HepG2 (cell line): ENCODE data around the gene SMYD5. TPM values are rescaled to one million over a fixed set of nuclear protein-coding genes. Genes with fewer than 3 reads are reported as not detected.

ENCODE experiments used
- ATAC-seq: fragments of 200-7000 bp; cut with Tn5 transposase; 3 replicates; pipeline ENCODE4 v1.9.1; 2020; ENCODE audit warnings: mild to moderate bottlenecking, moderate library complexity
- BruUV-seq: library from RNA; stranded (reverse); fragments of 400-500 nt; replicated peaks from 2 replicates; lab custom pipeline; 2021; lab: Mats Ljungman, UMichigan
- CTCF ChIA-PET: fragments of 300-600 bp; formaldehyde crosslinking; extraction: SDS; loops from one replicate; lab custom pipeline; 2021; ENCODE audit warnings: low total read pairs, inconsistent platforms, low intra/inter-chr PET ratio; lab: Yijun Ruan, JAX
- POLR2A ChIA-PET: fragments of 350-600 bp; sonication (Branson Sonifier 250); formaldehyde crosslinking; loops from one replicate; lab custom pipeline; 2020; ENCODE audit warnings: antibody characterized with exemption, inconsistent platforms; lab: Yijun Ruan, JAX
- DNase-seq: peaks from one replicate; pipeline ENCODE4 v3.0.0-alpha.2; 2015; ENCODE audit warnings: low spot score
- FAIRE-seq: peaks from 3 replicates; lab custom pipeline; 2011; peaks lifted over from hg19 to GRCh38; lab: Jason Lieb, UNC
- H2AFZ ChIP-seq: one replicate; pipeline ENCODE4 v1.6.1; 2011; ENCODE audit warnings: low read length, inconsistent platforms
- H3K27ac ChIP-seq: fragments of 300-600 bp; 3 replicates; pipeline ENCODE4 v1.8.0; 2011; ENCODE audit warnings: mixed run types, mild to moderate bottlenecking, mixed read lengths, low read length, inconsistent platforms; ENCODE audit not compliant: insufficient read depth; ENCODE audit errors: extremely low read length
- H3K27me3 ChIP-seq, 2 experiments: fragments of 200-600 bp in 1 of 2; 2 replicates in 1 of 2; 3 replicates in 1 of 2; pipeline versions ENCODE4 v1.6.0 to v1.8.0; 2011; ENCODE audit warnings: low read length in 2 of 2, mild to moderate bottlenecking in 2 of 2, moderate library complexity in 2 of 2, inconsistent platforms in 1 of 2; ENCODE audit not compliant: insufficient read depth in 2 of 2, control insufficient read depth in 1 of 2
- H3K36me3 ChIP-seq, 2 experiments: fragments of 200-600 bp in 1 of 2; replicated peaks in 1 of 2; 2 replicates in 1 of 2; 3 replicates in 1 of 2; pipeline versions ENCODE4 v1.5.1 to v1.8.0; 2011; ENCODE audit warnings: low read length in 2 of 2, inconsistent platforms in 1 of 2; ENCODE audit not compliant: insufficient read depth in 2 of 2, control insufficient read depth in 1 of 2
- H3K4me1 ChIP-seq: 2 replicates; pipeline ENCODE4 v1.5.1; 2012; ENCODE audit warnings: low read length, inconsistent platforms; ENCODE audit not compliant: insufficient read depth
- H3K4me2 ChIP-seq: 2 replicates; pipeline ENCODE4 v1.6.0; 2011; ENCODE audit warnings: low read depth, low read length, inconsistent platforms
- H3K4me3 ChIP-seq, 3 experiments: fragments of 200-600 bp in 1 of 3; sonication (generic), shearing (Covaris generic) in 1 of 3; replicated peaks in 1 of 3; 2 replicates each; pipeline ENCODE4 v1.5.1; 2011 to 2016; ENCODE audit warnings: low read length in 3 of 3, inconsistent platforms in 2 of 3, low read depth in 2 of 3, mild to moderate bottlenecking in 2 of 3, control low read depth in 1 of 3, mixed read lengths in 1 of 3; ENCODE audit not compliant: insufficient read depth in 1 of 3
- H3K79me2 ChIP-seq: one replicate; pipeline ENCODE4 v1.6.1; 2011; ENCODE audit warnings: low read length, inconsistent platforms; ENCODE audit not compliant: insufficient read depth
- H3K9ac ChIP-seq: 2 replicates; pipeline ENCODE4 v1.6.0; 2011; ENCODE audit warnings: mild to moderate bottlenecking, low read depth, low read length, inconsistent platforms; ENCODE audit not compliant: insufficient read depth
- H3K9me3 ChIP-seq: 2 replicates; pipeline ENCODE4 v1.5.1; 2012; ENCODE audit warnings: mild to moderate bottlenecking, low read length
- H4K20me1 ChIP-seq: 2 replicates; pipeline ENCODE4 v1.6.0; 2011; ENCODE audit warnings: inconsistent platforms, mild to moderate bottlenecking, low read length, moderate library complexity; ENCODE audit not compliant: insufficient read depth
- AGO2 ChIP-seq: fragments of 200-400 bp; formaldehyde crosslinking; optimal IDR thresholded peaks from 2 replicates; pipeline ENCODE3; 2017; ENCODE audit warnings: mild to moderate bottlenecking, low read depth, low read length, moderate library complexity
- MAF1 ChIP-seq: sonication (generic); formaldehyde crosslinking; IDR thresholded peaks from 2 replicates; pipeline ENCODE4 v1.5.0; 2020; ENCODE audit warnings: missing genetic modification reagents, borderline replicate concordance
- ZNF891 ChIP-seq: sonication (generic); formaldehyde crosslinking; IDR thresholded peaks from 2 replicates; pipeline ENCODE4 v1.5.0; 2020; ENCODE audit warnings: mild to moderate bottlenecking, missing genetic modification reagents
- WGBS: methylation state at CpG from one replicate; pipeline ENCODE4 v1.1.6; 2017; ENCODE audit warnings: low lambda C conversion rate; 5-methylcytosine and 5-hydroxymethylcytosine counted together
- in situ Hi-C: cut with HindIII; loops from 2 replicates; pipeline ENCODE4 v1.10.0; 2017; ENCODE audit warnings: low pct_unique_long_range_greater_than_20kb; ENCODE audit not compliant: extremely low pct_ligation_motif_present
- intact Hi-C: fragments of 100-400 bp; cut with micrococcal nuclease; formaldehyde crosslinking; loops from one replicate; pipeline ENCODE4 v1.10.0; 2022; ENCODE audit not compliant: unreplicated experiment
- polyA plus RNA-seq, 8 experiments: library from polyadenylated mRNA; depleted of rRNA in 3 of 8; stranded (reverse) in 7 of 8; unstranded in 1 of 8; fragments of >200 nt; fragmentation: Illumina TruSeq in 4 of 8; extraction: Trizol in 4 of 8; gene quantifications; 2 replicates each; pipeline versions ENCODE4 v1.2.1 to v1.2.3, GENCODE V29; 2011 to 2016; ENCODE audit warnings: low read depth in 4 of 8, missing spikeins in 1 of 8, mixed read lengths in 1 of 8; ENCODE audit not compliant: insufficient read depth in 1 of 8
- total RNA-seq, 5 experiments: library from RNA; depleted of rRNA; stranded (reverse); fragments of >200 nt; fragmentation: Illumina TruSeq; extraction: Trizol; gene quantifications; 2 replicates each; pipeline ENCODE4 v1.2.3, GENCODE V29; 2016; ENCODE audit warnings: low read depth in 1 of 5
- TF ChIP-seq, protein P1 (sequence below): sonication (generic); formaldehyde crosslinking; conservative IDR thresholded peaks from 2 replicates; pipeline ENCODE4 v1.8.1; 2023; ENCODE audit warnings: missing genetic modification reagents
- TF ChIP-seq, protein P2 (sequence below): sonication (generic); formaldehyde crosslinking; IDR thresholded peaks from 2 replicates; pipeline ENCODE4 v1.4.0; 2020; ENCODE audit warnings: low read depth, missing genetic modification reagents

SMYD5 gene
- total and polyA plus RNA-seq, 2 of the 13 experiments (the other 11 are each of a cell fraction or from before 2014, with no cell fraction given), result 55.8 to 70.4 TPM

DNA sequence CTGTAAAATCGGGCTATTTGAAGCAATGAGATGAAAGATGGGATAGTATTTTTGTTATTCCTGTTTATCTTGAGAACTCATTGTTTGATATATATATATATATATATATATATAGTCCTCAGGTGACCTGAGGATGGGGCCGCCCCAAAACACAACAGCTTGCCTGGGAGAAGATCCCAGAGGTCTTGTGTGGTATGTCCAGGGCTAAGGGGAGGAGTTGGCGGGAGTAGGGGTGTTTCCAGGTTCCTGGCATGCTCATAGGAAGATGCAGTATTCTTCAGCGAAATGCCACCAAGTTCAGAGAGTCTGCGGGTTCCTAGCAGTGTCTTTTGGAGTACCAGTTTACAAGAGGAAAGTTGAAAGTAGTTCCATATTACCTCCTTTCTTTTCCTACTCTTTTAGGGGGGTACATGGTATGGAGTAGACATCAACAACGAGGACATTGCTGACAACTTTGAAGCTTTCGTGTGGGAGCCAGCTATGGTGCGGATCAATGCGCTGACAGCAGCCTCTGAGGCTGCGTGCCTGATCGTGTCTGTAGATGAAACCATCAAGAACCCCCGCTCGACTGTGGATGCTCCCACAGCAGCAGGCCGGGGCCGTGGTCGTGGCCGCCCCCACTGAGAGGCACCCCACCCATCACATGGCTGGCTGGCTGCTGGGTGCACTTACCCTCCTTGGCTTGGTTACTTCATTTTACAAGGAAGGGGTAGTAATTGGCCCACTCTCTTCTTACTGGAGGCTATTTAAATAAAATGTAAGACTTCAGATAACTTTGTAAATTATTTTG lies 38.4 kb downstream of the SMYD5 start:
- in situ Hi-C loops, result no loop called here
- Histone ChIP-seq H3K9me3 (no peaks in the 10 kb centered on the region), H3K36me3 (peaks cover 42 to 65% of the 10 kb centered on the region in 2 experiments), H3K9ac (no peak overlapping the region), H3K27ac (no peak overlapping the region), H3K27me3 (no peaks in the 10 kb centered on the region), H3K4me3 (no peak overlapping the region), H3K4me2 (no peak overlapping the region), H2AFZ (no peak overlapping the region), H4K20me1 (peaks cover 6% of the 10 kb centered on the region; the same call in 1 of the 2 replicates), H3K79me2 (no peaks in the 10 kb centered on the region), H3K4me1 (peaks cover 30% of the 10 kb centered on the region)
- POLR2A ChIA-PET, result interaction anchor here (1.8 kb wide), 1 partner anchor 17 kb away, joined by 7 read pairs; no protein-coding TSS in a partner anchor
- WGBS, result 98% methylated on average over 17 of the region's 17 CpGs
- DNase-seq, result no peak
- intact Hi-C loops, result no loop called here
- TF ChIP-seq, protein P1, sequence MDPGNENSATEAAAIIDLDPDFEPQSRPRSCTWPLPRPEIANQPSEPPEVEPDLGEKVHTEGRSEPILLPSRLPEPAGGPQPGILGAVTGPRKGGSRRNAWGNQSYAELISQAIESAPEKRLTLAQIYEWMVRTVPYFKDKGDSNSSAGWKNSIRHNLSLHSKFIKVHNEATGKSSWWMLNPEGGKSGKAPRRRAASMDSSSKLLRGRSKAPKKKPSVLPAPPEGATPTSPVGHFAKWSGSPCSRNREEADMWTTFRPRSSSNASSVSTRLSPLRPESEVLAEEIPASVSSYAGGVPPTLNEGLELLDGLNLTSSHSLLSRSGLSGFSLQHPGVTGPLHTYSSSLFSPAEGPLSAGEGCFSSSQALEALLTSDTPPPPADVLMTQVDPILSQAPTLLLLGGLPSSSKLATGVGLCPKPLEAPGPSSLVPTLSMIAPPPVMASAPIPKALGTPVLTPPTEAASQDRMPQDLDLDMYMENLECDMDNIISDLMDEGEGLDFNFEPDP (CRISPR knock-in tag), result 0 out of 2 replicates have a peak, but pooled peaks have one; percentile 48
- TF ChIP-seq, protein P2, sequence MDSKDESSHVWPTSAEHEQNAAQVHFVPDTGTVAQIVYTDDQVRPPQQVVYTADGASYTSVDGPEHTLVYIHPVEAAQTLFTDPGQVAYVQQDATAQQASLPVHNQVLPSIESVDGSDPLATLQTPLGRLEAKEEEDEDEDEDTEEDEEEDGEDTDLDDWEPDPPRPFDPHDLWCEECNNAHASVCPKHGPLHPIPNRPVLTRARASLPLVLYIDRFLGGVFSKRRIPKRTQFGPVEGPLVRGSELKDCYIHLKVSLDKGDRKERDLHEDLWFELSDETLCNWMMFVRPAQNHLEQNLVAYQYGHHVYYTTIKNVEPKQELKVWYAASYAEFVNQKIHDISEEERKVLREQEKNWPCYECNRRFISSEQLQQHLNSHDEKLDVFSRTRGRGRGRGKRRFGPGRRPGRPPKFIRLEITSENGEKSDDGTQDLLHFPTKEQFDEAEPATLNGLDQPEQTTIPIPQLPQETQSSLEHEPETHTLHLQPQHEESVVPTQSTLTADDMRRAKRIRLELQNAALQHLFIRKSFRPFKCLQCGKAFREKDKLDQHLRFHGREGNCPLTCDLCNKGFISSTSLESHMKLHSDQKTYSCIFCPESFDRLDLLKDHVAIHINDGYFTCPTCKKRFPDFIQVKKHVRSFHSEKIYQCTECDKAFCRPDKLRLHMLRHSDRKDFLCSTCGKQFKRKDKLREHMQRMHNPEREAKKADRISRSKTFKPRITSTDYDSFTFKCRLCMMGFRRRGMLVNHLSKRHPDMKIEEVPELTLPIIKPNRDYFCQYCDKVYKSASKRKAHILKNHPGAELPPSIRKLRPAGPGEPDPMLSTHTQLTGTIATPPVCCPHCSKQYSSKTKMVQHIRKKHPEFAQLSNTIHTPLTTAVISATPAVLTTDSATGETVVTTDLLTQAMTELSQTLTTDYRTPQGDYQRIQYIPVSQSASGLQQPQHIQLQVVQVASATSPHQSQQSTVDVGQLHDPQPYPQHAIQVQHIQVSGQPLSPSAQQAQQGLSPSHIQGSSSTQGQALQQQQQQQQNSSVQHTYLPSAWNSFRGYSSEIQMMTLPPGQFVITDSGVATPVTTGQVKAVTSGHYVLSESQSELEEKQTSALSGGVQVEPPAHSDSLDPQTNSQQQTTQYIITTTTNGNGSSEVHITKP, result no peak
- 0 out of 2 replicates have a peak, but pooled peaks have one; percentile 25 for TF ChIP-seq ZNF891 (CRISPR knock-in tag)
- TF ChIP-seq AGO2, result peak; percentile 64
- no peak for TF ChIP-seq MAF1 (CRISPR knock-in tag)
- TF ChIP-seq, all 625 proteins: peak for 3
- CTCF ChIA-PET, result no interaction called here
- ATAC-seq, result no peak
- BruUV-seq, result no TSS peak
- no peak for FAIRE-seq
